K562 (cell line): Measurements from ENCODE around the gene ATXN1. TPM values are rescaled to one million over a fixed set of nuclear protein-coding genes. Genes with fewer than 3 reads are reported as not detected.

Source experiments
- BHLHE40 ChIP-seq: IDR thresholded peaks from 2 replicates; pipeline ENCODE4 v1.6.1; 2011; ENCODE audit warnings: low read length, improper control_type of control experiment
- CBFB ChIP-seq: sonication (generic); formaldehyde crosslinking; IDR thresholded peaks from 2 replicates; pipeline ENCODE4 v1.4.0; 2020; ENCODE audit warnings: mild to moderate bottlenecking, missing genetic modification reagents
- CCAR2 ChIP-seq: fragments of 200-400 bp; formaldehyde crosslinking; IDR thresholded peaks from 2 replicates; pipeline ENCODE4 v1.6.1; 2017; ENCODE audit warnings: mild to moderate bottlenecking, low read depth, low read length
- CREM ChIP-seq: IDR thresholded peaks from 2 replicates; pipeline ENCODE4 v1.6.1; 2014; ENCODE audit warnings: antibody characterized with exemption, low read depth
- CUX1 ChIP-seq: fragments of 200-800 bp; sonication (Bioruptor generic); IDR thresholded peaks from 2 replicates; pipeline ENCODE4 v1.6.1; 2016; ENCODE audit warnings: missing genetic modification characterization, missing compliant biosample characterization
- DPF2 ChIP-seq: fragments of 450-650 bp; IDR thresholded peaks from 2 replicates; pipeline ENCODE4 v1.6.1; 2016
- ERF ChIP-seq: fragments of 450-650 bp; formaldehyde crosslinking; IDR thresholded peaks from 2 replicates; pipeline ENCODE4 v1.4.0; 2020; ENCODE audit warnings: mild to moderate bottlenecking, mixed read lengths
- IRF2 ChIP-seq: sonication (generic); formaldehyde crosslinking; IDR thresholded peaks from 2 replicates; pipeline ENCODE4 v1.8.1; 2022; ENCODE audit warnings: mild to moderate bottlenecking, missing genetic modification reagents
- SLC30A9 ChIP-seq: fragments of 250-450 bp; sonication (Bioruptor Pico); IDR thresholded peaks from 2 replicates; pipeline ENCODE4 v1.8.0; 2022; ENCODE audit warnings: mild to moderate bottlenecking, moderate library complexity
- SRF ChIP-seq, 2 experiments: fragments of 250-450, 450-650 bp in 1 of 2; sonication (Bioruptor Pico) in 1 of 2; sonication (generic) in 1 of 2; formaldehyde crosslinking; IDR thresholded peaks; 2 replicates each; pipeline versions ENCODE4 v1.5.0 to v1.5.1; 2020 to 2022; ENCODE audit warnings: mild to moderate bottlenecking in 1 of 2, missing genetic modification reagents in 1 of 2
- TAL1 ChIP-seq: fragments of 450-650 bp; IDR thresholded peaks from 2 replicates; pipeline ENCODE4 v1.6.1; 2016; ENCODE audit warnings: mild to moderate bottlenecking
- TEAD4 ChIP-seq, 2 experiments: sonication (generic) in 1 of 2; formaldehyde crosslinking in 1 of 2; IDR thresholded peaks; 2 replicates each; pipeline versions ENCODE4 v1.6.1 to v1.8.0; 2012 to 2022; ENCODE audit warnings: borderline replicate concordance in 1 of 2, inconsistent platforms in 1 of 2, low read length in 1 of 2, mild to moderate bottlenecking in 1 of 2, missing genetic modification reagents in 1 of 2
- ZBTB49 ChIP-seq: sonication (generic); formaldehyde crosslinking; IDR thresholded peaks from 2 replicates; pipeline ENCODE4 v1.8.0; 2022; ENCODE audit warnings: missing genetic modification reagents, mild to moderate bottlenecking, borderline replicate concordance
- ZNF146 ChIP-seq: IDR thresholded peaks from one replicate; pipeline ENCODE4 v1.6.1; 2018; ENCODE audit warnings: missing compliant biosample characterization; ENCODE audit not compliant: unreplicated experiment
- ZNF551 ChIP-seq: fragments of 250-450 bp; sonication (Bioruptor Pico); IDR thresholded peaks from 2 replicates; pipeline ENCODE4 v1.5.0; 2021; ENCODE audit warnings: mild to moderate bottlenecking, moderate library complexity
- polyA plus RNA-seq, 8 experiments: library from polyadenylated mRNA; depleted of rRNA in 4 of 8; stranded (reverse) in 5 of 8; unstranded in 3 of 8; fragments of >200 nt; fragmentation: Nextera tagmentation in 2 of 8; fragmentation: Illumina TruSeq in 1 of 8; extraction: Ambion mirVana in 2 of 8; extraction: Trizol in 1 of 8; gene quantifications; 2 replicates each; pipeline versions ENCODE4 v1.2.1 to v1.2.3, GENCODE V29; 2011 to 2014; ENCODE audit warnings: inconsistent platforms in 1 of 8, missing spikeins in 1 of 8
- total RNA-seq, 7 experiments: library from RNA; depleted of rRNA in 6 of 7; stranded (reverse); fragments of >200 nt in 6 of 7; fragmentation: Illumina TruSeq in 2 of 7; extraction: Trizol in 2 of 7; gene quantifications; 2 replicates each; pipeline versions ENCODE4 v1.2.1 to v1.2.3, GENCODE V29; 2011 to 2021; ENCODE audit warnings: low replicate concordance in 1 of 7
- TF ChIP-seq, protein P1 (sequence below): sonication (generic); formaldehyde crosslinking; IDR thresholded peaks from 2 replicates; pipeline ENCODE4 v1.4.0; 2020; ENCODE audit warnings: mild to moderate bottlenecking, missing genetic modification reagents
- TF ChIP-seq, protein P2 (sequence below): fragments of 150-350 bp; conservative IDR thresholded peaks from 2 replicates; pipeline ENCODE4 v1.6.1; 2014; ENCODE audit warnings: low read length

The ATXN1 gene
- total and polyA plus RNA-seq, 9 of the 15 experiments (the other 6 are each of a cell fraction or from before 2014, with no cell fraction given): under 0.01 to 1.2 (median 0.58) TPM

DNA sequence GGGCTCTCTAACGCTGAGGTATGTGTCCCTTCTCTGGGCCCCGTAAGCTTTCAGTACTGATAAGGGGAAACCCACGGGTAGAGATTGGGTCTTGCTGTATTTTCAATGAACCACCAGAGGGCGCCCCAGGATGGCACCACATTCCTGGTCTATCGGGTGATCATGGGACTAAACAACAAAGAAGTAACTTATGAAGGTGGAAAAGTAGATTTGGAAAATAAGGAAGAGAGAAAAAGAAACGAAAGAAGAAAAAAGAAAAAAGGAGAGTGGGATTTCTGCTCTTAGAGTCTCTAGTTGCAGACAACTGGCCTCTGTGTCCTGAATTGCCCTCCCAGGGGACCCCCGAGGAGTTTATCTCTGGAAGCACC is 429.1 kb downstream of the ATXN1 start (continued):
- TF ChIP-seq ZBTB49 (no peak), TEAD4 (IDR thresholded peaks at IDR 0.05; ENCODE audit: low read length) (peak; percentile 75), TEAD4 (CRISPR knock-in tag; IDR thresholded peaks at IDR 0.05; ENCODE audit: borderline replicate concordance) (no peak), ERF (CRISPR knock-in tag) (no peak), DPF2 (peak; percentile 47; the same call in 1 of the 2 replicates), ZNF551 (CRISPR knock-in tag) (no peak), CREM (peak; percentile 20; the same call in 1 of the 2 replicates), CUX1 (CRISPR knock-in tag) (no peak), TAL1 (0 out of 2 replicates have a peak, but pooled peaks have one; percentile 12), ZNF146 (CRISPR knock-in tag) (no peak), SLC30A9 (CRISPR knock-in tag) (no peak), CCAR2 (no peak), CBFB (CRISPR knock-in tag) (no peak), SRF (CRISPR knock-in tag; IDR thresholded peaks at IDR 0.05) (0 out of 4 replicates have a peak, but pooled peaks of 1 of the 2 experiments have one; percentile 31), IRF2 (CRISPR knock-in tag) (no peak), BHLHE40 (no peak)
- TF ChIP-seq, protein P1, sequence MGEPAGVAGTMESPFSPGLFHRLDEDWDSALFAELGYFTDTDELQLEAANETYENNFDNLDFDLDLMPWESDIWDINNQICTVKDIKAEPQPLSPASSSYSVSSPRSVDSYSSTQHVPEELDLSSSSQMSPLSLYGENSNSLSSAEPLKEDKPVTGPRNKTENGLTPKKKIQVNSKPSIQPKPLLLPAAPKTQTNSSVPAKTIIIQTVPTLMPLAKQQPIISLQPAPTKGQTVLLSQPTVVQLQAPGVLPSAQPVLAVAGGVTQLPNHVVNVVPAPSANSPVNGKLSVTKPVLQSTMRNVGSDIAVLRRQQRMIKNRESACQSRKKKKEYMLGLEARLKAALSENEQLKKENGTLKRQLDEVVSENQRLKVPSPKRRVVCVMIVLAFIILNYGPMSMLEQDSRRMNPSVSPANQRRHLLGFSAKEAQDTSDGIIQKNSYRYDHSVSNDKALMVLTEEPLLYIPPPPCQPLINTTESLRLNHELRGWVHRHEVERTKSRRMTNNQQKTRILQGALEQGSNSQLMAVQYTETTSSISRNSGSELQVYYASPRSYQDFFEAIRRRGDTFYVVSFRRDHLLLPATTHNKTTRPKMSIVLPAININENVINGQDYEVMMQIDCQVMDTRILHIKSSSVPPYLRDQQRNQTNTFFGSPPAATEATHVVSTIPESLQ (CRISPR knock-in tag): no peak
- TF ChIP-seq, protein P2, sequence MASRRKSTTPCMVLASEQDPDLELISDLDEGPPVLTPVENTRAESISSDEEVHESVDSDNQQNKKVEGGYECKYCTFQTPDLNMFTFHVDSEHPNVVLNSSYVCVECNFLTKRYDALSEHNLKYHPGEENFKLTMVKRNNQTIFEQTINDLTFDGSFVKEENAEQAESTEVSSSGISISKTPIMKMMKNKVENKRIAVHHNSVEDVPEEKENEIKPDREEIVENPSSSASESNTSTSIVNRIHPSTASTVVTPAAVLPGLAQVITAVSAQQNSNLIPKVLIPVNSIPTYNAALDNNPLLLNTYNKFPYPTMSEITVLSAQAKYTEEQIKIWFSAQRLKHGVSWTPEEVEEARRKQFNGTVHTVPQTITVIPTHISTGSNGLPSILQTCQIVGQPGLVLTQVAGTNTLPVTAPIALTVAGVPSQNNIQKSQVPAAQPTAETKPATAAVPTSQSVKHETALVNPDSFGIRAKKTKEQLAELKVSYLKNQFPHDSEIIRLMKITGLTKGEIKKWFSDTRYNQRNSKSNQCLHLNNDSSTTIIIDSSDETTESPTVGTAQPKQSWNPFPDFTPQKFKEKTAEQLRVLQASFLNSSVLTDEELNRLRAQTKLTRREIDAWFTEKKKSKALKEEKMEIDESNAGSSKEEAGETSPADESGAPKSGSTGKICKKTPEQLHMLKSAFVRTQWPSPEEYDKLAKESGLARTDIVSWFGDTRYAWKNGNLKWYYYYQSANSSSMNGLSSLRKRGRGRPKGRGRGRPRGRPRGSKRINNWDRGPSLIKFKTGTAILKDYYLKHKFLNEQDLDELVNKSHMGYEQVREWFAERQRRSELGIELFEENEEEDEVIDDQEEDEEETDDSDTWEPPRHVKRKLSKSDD: 0 out of 2 replicates have a peak, but pooled peaks have one; percentile 31
